Transverse colon (tissue), 3 donors: Measurements from ENCODE around the gene TTLL3.

ENCODE experiments used
- POLR2A ChIP-seq: fragments of 450-650 bp; IDR thresholded peaks from one replicate; pipeline ENCODE4 v1.6.1; 2016; ENCODE audit warnings: antibody characterized with exemption, mild to moderate bottlenecking, moderate library complexity
- TF ChIP-seq, protein P1 (sequence below), 5 experiments: fragments of 200-600 bp in 3 of 5; fragments of 450-650 bp in 2 of 5; sonication (generic) in 3 of 5; IDR thresholded peaks; 1 replicate in 2 of 5; 2 replicates in 3 of 5; pipeline ENCODE4 v1.5.1; 2016 to 2017; ENCODE audit warnings: antibody characterized with exemption in 5 of 5, inconsistent platforms in 3 of 5, mild to moderate bottlenecking in 2 of 5, moderate library complexity in 1 of 5

DNA sequence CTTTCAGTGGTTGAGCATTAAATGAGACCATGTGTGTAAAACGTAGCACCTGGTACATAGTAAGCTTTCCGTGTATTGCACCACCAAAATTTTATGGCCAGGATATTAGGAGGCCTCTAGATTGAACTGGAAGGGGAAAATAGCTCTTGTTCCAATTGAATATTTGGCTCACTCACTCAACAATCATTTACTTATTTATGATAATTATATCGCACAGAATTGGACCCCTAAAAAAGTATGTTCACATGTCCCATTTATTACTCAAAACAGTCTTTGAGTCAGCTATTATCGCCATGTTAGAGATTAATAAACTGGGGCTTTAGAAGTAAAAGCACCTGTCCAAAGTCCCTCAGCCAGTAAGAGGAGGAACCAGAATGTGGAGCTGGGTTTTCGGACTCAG lies 5.1 kb upstream of the TTLL3 start:
- TF ChIP-seq, protein P1, sequence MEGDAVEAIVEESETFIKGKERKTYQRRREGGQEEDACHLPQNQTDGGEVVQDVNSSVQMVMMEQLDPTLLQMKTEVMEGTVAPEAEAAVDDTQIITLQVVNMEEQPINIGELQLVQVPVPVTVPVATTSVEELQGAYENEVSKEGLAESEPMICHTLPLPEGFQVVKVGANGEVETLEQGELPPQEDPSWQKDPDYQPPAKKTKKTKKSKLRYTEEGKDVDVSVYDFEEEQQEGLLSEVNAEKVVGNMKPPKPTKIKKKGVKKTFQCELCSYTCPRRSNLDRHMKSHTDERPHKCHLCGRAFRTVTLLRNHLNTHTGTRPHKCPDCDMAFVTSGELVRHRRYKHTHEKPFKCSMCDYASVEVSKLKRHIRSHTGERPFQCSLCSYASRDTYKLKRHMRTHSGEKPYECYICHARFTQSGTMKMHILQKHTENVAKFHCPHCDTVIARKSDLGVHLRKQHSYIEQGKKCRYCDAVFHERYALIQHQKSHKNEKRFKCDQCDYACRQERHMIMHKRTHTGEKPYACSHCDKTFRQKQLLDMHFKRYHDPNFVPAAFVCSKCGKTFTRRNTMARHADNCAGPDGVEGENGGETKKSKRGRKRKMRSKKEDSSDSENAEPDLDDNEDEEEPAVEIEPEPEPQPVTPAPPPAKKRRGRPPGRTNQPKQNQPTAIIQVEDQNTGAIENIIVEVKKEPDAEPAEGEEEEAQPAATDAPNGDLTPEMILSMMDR (IDR thresholded peaks at IDR 0.05) = no peak
- TF ChIP-seq POLR2A = no peak
